AG09309 (cell line): Measurements from ENCODE around the gene REV1.

Source experiments
- DNase-seq: peaks from one replicate; pipeline ENCODE4 v3.0.0-alpha.2; 2010; ENCODE audit warnings: low read depth
- H3K4me3 ChIP-seq: 2 replicates; pipeline ENCODE4 v1.5.1; 2011; ENCODE audit warnings: mild to moderate bottlenecking, low read depth, low read length, moderate library complexity; ENCODE audit not compliant: control insufficient read depth
- CTCF ChIP-seq: IDR thresholded peaks from 2 replicates; pipeline ENCODE4 v1.5.1; 2011; ENCODE audit warnings: mild to moderate bottlenecking, low read depth, low read length, inconsistent platforms; ENCODE audit not compliant: insufficient read depth, control insufficient read depth; ENCODE audit errors: missing control alignments

The REV1 gene

GRCh38 chr2:99401841-99402240 lies 88.0 kb downstream of the REV1 start:
- TF ChIP-seq CTCF = no peak
- H3K4me3 ChIP-seq = no peak overlapping the region
- DNase-seq = no peak

- DNase-seq = no peak
- no peak overlapping the region for H3K4me3 ChIP-seq
Measured at GRCh38 chr2:99399795-99400194, 90.0 kb downstream of the REV1 start.

GRCh38 chr2:99399063-99399462 lies 90.8 kb downstream of the REV1 start:
- H3K4me3 ChIP-seq = no peak overlapping the region
- TF ChIP-seq CTCF = no peak
- no peak for DNase-seq

More at GRCh38 chr2:99399795-99400194, 90.0 kb downstream of the REV1 start:
- TF ChIP-seq CTCF = no peak

- no peak for TF ChIP-seq CTCF
- no peak for DNase-seq
Measured at GRCh38 chr2:99398303-99398702, 91.5 kb downstream of the REV1 start.

GRCh38 chr2:99397266-99397920 lies 92.4 kb downstream of the REV1 start:
- TF ChIP-seq CTCF = no peak
- H3K4me3 ChIP-seq = no peak overlapping the region
- DNase-seq = no peak

More at GRCh38 chr2:99398303-99398702, 91.5 kb downstream of the REV1 start:
- H3K4me3 ChIP-seq = no peak overlapping the region

- no peak for TF ChIP-seq CTCF
- no peak for DNase-seq
- no peak overlapping the region for H3K4me3 ChIP-seq
Measured at GRCh38 chr2:99395589-99396130, 94.2 kb downstream of the REV1 start.
